ENCODE measurements around the gene PCDHGC3.

The PCDHGC3 gene

DNA sequence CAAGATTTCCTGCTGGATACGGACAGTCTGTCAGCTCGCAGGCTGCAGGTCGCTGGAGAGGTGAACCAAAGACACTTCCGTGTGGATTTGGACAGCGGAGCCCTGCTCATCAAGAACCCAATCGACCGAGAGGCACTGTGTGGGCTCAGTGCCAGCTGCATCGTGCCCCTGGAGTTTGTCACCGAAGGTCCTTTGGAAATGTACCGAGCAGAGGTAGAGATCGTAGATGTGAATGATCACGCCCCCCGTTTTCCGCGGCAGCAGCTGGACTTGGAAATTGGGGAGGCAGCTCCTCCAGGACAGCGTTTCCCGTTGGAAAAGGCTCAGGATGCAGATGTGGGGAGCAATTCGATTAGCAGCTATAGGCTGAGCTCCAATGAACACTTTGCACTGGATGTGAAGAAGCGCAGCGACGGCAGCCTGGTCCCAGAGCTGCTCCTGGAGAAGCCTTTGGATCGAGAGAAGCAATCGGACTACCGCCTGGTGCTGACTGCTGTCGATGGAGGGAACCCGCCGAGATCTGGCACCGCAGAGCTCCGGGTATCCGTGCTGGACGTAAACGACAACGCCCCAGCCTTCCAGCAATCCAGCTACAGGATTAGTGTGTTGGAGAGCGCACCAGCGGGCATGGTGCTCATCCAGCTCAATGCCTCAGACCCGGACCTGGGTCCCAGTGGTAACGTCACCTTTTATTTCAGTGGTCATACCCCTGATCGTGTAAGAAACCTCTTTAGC, 9.7 kb downstream of the PCDHGC3 start:
- DNase-seq (ENCODE audit: low spot score): no peak

- no peak for DNase-seq (ENCODE audit: low spot score)
These were observed 10.3 kb downstream of the PCDHGC3 start for GRCh38 chr5:141486091-141486490.

DNA sequence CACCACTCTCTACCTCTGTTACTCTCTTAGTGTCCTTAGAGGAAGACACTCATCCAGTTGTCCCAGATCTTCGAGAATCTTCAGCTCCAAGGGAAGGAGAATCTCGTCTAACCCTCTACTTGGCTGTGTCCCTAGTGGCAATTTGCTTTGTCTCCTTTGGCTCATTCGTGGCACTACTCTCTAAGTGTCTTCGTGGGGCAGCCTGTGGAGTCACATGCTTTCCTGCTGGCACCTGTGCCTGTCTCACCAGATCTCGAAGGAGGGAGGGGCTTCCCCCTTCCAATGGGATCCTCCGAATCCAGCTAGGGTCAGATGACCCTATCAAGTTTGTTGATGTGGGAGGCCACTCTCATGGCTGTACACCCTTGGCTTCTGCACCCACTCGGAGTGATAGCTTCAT, 11.4 kb downstream of the PCDHGC3 start:
- no peak for DNase-seq (ENCODE audit: low spot score)

DNA sequence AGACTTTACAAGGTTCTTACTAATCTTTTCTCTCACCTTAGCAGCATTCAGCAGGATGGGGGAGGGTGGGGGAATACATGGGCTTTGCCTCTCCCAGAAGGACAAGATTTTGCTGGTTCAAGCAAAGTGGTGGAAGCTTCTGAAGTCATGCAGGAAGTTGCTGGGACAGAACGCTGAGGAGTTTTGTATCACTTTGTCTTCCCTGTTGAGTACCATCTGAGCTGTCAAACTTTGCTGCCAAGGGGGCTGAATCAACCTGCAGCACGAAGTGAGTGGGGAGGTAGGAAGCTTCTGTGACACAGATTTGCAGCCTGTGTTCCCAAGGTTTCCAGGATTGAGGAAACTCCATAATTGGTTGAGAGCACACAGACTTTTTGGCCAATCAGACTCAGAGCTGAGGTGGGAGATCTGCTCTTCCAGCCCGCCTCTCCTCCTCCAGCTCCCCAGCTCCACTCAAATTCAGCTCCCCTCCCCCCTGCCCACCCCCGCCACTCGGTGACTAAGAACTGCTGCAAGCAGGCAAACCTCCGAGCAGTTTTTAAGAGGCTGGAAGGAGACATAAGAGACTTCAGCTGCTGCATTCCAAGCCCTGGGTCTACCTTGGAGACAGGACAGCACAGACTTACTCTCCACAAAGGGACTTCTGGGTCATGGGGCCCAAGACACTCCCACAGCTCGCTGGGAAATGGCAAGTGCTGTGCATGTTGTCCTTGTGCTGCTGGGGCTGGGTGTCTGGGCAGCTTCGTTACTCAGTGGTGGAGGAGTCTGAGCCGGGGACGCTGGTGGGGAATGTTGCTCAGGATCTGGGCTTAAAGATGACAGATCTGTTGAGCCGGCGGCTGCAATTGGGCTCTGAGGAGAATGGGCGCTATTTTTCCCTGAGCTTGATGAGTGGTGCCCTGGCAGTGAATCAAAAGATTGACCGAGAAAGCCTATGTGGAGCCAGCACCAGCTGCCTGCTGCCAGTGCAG, 13.1 kb downstream of the PCDHGC3 start, which contains the start of gene PCDHGC5:
Gene PCDHGC5 (plus strand): TSS at position 491 of the 971 bp plus-strand sequence. CDS start 160 bp downstream, at position 651.
- no peak for DNase-seq (ENCODE audit: low spot score)

- no peak for DNase-seq (ENCODE audit: low spot score)
These were observed 14.1 kb downstream of the PCDHGC3 start for GRCh38 chr5:141489841-141490240.

DNA sequence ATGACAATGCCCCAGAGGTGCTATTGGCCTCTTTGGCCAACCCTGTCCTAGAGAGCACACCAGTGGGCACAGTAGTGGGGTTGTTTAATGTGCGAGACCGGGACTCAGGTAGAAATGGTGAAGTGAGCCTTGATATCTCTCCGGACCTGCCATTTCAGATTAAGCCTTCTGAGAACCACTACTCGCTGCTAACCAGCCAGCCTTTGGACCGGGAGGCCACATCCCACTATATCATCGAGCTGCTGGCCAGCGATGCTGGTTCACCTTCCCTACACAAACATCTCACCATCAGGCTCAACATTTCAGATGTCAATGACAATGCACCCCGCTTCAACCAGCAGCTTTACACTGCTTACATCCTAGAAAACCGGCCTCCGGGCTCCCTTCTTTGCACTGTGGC, 14.5 kb downstream of the PCDHGC3 start:
- DNase-seq (ENCODE audit: low spot score): no peak

DNA sequence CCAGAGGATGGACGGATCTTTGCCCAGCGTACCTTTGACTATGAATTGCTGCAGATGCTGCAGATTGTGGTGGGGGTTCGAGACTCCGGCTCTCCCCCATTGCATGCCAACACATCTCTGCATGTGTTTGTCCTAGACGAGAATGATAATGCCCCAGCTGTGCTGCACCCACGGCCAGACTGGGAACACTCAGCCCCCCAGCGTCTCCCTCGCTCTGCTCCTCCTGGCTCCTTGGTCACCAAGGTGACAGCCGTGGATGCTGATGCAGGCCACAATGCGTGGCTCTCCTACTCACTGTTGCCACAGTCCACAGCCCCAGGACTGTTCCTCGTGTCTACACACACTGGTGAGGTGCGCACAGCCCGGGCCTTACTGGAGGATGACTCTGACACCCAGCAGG, 15.0 kb downstream of the PCDHGC3 start:
- no peak for DNase-seq (ENCODE audit: low spot score)

- no peak for DNase-seq (ENCODE audit: low spot score)
These were observed 15.8 kb downstream of the PCDHGC3 start for GRCh38 chr5:141491323-141492167.

GRCh38 chr5:141492168-141492885, 16.6 kb downstream of the PCDHGC3 start:
- DNase-seq (ENCODE audit: low spot score): no peak

GRCh38 chr5:141493500-141494422, 18.0 kb downstream of the PCDHGC3 start:
- no peak for DNase-seq (ENCODE audit: low spot score)

- DNase-seq (ENCODE audit: low spot score): no peak
These were observed 19.1 kb downstream of the PCDHGC3 start for GRCh38 chr5:141494761-141495452.

- DNase-seq (ENCODE audit: low spot score): no peak
These were observed 19.7 kb downstream of the PCDHGC3 start for GRCh38 chr5:141495453-141495811.

DNA sequence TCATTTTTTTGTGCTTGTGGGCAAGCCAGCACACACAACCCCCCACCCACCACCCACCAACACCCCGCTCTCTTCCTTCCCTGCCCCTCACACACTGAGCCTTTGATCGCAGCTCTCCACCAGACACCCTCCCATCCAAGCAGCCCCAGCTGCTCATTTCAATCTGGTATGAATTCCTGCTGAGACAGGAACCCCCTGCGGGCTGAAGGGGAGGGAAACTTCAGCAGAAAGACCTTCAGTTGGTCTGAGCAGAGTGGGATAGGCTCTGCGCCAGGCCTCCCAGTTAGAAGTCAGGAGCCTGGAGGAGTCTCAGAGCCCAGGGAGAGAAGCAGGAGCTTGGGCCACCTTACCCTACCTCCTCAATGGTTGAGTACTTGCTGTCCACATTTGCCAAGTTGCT, 20.3 kb downstream of the PCDHGC3 start:
- no peak for DNase-seq (ENCODE audit: low spot score)

- no peak for DNase-seq (ENCODE audit: low spot score)
These were observed 26.0 kb downstream of the PCDHGC3 start for GRCh38 chr5:141501761-141502160.

DNA sequence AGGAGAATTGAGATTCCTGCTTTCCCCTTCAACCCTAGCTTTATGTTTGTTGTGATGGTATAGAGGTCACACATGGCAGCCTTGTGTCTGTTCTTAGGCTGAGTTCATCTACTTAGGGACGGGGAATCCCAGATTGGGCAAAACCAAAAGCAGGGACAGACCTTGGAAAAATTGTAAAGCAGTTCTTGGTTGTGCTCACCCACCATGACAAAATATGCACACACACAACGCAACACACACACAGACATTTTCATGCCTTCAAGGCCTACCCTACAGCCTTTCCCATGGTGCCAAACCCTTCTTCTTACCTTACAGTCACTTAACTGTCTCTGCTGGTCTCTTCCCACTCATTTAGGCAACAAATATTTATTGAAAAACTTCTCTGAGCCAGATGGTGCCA, 27.9 kb downstream of the PCDHGC3 start:
- DNase-seq (ENCODE audit: low spot score): no peak

DNA sequence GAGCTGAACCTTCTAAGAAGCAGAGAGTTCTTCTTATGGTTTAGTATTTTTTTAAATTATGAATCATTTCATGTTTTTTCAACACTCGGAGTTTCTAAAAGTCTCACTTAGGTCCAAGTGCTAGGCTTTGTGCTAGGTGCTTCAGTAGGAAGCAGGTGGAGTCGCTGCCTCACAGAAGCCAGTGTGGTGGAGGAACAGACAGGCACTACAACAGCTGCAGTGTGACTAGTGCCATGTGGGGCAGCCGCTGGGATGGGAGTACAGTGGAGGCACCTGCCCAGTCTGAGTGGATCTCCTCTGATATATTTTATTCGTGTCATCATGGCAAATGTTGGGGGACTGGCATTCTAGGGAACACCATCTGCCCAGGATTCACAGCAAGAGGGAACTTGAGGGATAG, 28.4 kb downstream of the PCDHGC3 start:
- no peak for DNase-seq (ENCODE audit: low spot score)

- DNase-seq (ENCODE audit: low spot score): no peak
These were observed 30.8 kb downstream of the PCDHGC3 start for GRCh38 chr5:141506381-141507155.

DNA sequence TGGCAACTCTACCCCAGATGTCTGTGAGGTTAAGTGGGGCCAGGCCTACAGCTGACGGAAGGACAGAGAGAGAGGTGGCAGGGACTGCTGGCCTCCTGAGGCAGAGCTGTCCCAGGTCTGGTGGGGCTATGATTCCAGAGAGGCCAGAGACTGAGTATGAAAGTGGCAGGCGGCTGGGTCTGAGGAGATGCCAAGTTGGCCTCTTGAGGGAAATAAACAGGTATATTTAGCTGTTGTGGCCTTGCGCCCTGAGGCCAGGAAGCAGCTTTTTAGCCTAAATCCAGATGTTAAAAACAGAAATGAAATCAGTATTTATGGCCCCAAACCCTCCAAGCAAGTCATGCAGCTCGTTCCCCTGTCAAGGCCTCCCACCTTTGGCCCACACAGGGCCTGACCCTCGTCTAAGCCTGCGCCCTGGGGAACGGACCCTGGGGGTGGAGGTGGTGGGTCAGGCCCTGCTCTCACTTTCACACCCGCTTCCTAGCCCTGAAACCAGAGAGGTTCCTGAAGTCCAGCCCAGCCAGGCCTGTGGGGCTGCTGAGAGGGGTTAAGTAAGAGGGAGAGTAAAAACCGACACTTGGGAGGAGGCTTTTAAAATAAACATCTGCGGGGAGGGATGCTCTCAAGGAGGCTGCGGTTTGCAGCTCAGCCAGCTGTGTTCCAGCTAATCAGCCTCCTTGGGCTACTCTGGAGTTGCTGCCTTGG, 31.8 kb downstream of the PCDHGC3 start:
- no peak for DNase-seq (ENCODE audit: low spot score)
